Bronchial epithelial cell (primary cell): ENCODE measurements around the gene CSF3. TPM values are rescaled to one million over a fixed set of nuclear protein-coding genes. Genes with fewer than 3 reads are reported as not detected.

Experiments used
- DNase-seq: peaks from one replicate; pipeline ENCODE4 v3.0.0-alpha.2; 2010; ENCODE audit warnings: low read depth
- FAIRE-seq: peaks from 2 replicates; lab custom pipeline; 2011; peaks lifted over from hg19 to GRCh38; lab: Jason Lieb, UNC
- H3K27me3 ChIP-seq: 2 replicates; pipeline ENCODE4 v1.5.1; 2011; ENCODE audit warnings: low read length; ENCODE audit not compliant: control insufficient read depth, insufficient read depth
- H3K36me3 ChIP-seq: 2 replicates; pipeline ENCODE4 v1.5.1; 2011; ENCODE audit warnings: low read length; ENCODE audit not compliant: control insufficient read depth, insufficient read depth
- H3K4me3 ChIP-seq: 2 replicates; pipeline ENCODE4 v1.5.1; 2011; ENCODE audit warnings: mild to moderate bottlenecking, low read depth, low read length, control low read depth
- CTCF ChIP-seq: IDR thresholded peaks from 2 replicates; pipeline ENCODE4 v1.5.1; 2011; ENCODE audit warnings: mild to moderate bottlenecking, moderate library complexity, low read length, control low read depth, inconsistent platforms; ENCODE audit not compliant: insufficient read depth, severe bottlenecking
- total RNA-seq: library from RNA; depleted of rRNA; stranded (reverse); fragments of >200 nt; gene quantifications from 2 replicates; pipeline ENCODE4 v1.2.1, GENCODE V29; 2014

The CSF3 gene
- total RNA-seq, 1 donor from 2014 or later = under 0.01 TPM

- no peak for TF ChIP-seq CTCF
- Histone ChIP-seq H3K27me3 (no peaks in the 10 kb centered on the region), H3K36me3 (no peaks in the 10 kb centered on the region), H3K4me3 (no peak overlapping the region)
- no peak for FAIRE-seq
- peak; percentile 94 for DNase-seq
These were observed 36.1 kb upstream of the CSF3 start for GRCh38 chr17:39979016-39979670.

GRCh38 chr17:39979893-39980350, 35.3 kb upstream of the CSF3 start:
- Histone ChIP-seq H3K36me3 (peaks cover 5% of the 10 kb centered on the region), H3K4me3 (peak overlapping the region; percentile 94)
- TF ChIP-seq CTCF = no peak

GRCh38 chr17:39980351-39981206, 34.7 kb upstream of the CSF3 start, which contains the start of gene PSMD3:
PSMD3 (plus strand) TSS chr17:39980807; CDS start chr17:39980971, 164 bp downstream.
- TF ChIP-seq CTCF = peak; percentile 81
- peak; percentile 99 for DNase-seq
- FAIRE-seq = no peak

More at GRCh38 chr17:39979893-39980350, 35.3 kb upstream of the CSF3 start:
- H3K27me3 ChIP-seq = no peaks in the 10 kb centered on the region
- DNase-seq (peak; percentile 31), FAIRE-seq (no peak)

GRCh38 chr17:39981207-39981741, 34.0 kb upstream of the CSF3 start:
- DNase-seq = no peak
- FAIRE-seq = no peak
- peak overlapping the region; percentile 94 for H3K4me3 ChIP-seq
- peaks cover 7% of the 10 kb centered on the region for H3K36me3 ChIP-seq
- TF ChIP-seq CTCF = no peak
- no peaks in the 10 kb centered on the region for H3K27me3 ChIP-seq

More at GRCh38 chr17:39980351-39981206, 34.7 kb upstream of the CSF3 start, which contains the start of gene PSMD3:
- Histone ChIP-seq H3K27me3 (no peaks in the 10 kb centered on the region), H3K36me3 (peaks cover 7% of the 10 kb centered on the region), H3K4me3 (peak within 1 kb of the TSS; percentile 94)

- peaks cover 13% of the 10 kb centered on the region for H3K36me3 ChIP-seq
- H3K27me3 ChIP-seq = no peaks in the 10 kb centered on the region
- no peak for TF ChIP-seq CTCF
- H3K4me3 ChIP-seq = peak overlapping the region; percentile 94
- DNase-seq = no peak
- FAIRE-seq = no peak
These were observed 33.4 kb upstream of the CSF3 start for GRCh38 chr17:39981766-39982375.
